Stomach smooth muscle (tissue), 2 donors: ENCODE measurements around the gene TOMM34.

Experiments
- H3K27ac ChIP-seq: one replicate; pipeline ENCODE4 v1.7.0; 2013; ENCODE audit warnings: mild to moderate bottlenecking, low read length, inconsistent platforms
- H3K27me3 ChIP-seq, 2 donors: one replicate each; pipeline ENCODE4 v1.7.0; 2013; ENCODE audit warnings: low read length in 2 of 2; ENCODE audit not compliant: insufficient read depth in 2 of 2, control insufficient read depth in 1 of 2
- H3K36me3 ChIP-seq, 2 donors: one replicate each; pipeline ENCODE4 v1.7.0; 2013; ENCODE audit warnings: low read length in 2 of 2; ENCODE audit not compliant: control insufficient read depth in 2 of 2, insufficient read depth in 2 of 2
- H3K4me1 ChIP-seq: one replicate; pipeline ENCODE4 v1.7.0; 2013; ENCODE audit warnings: low read length; ENCODE audit not compliant: control insufficient read depth, insufficient read depth
- H3K4me3 ChIP-seq, 2 donors: one replicate each; pipeline ENCODE4 v1.7.0; 2013; ENCODE audit warnings: low read length in 2 of 2
- H3K9ac ChIP-seq, 2 donors: one replicate each; pipeline ENCODE4 v1.7.0; 2013; ENCODE audit warnings: low read length in 2 of 2, mild to moderate bottlenecking in 1 of 2
- H3K9me3 ChIP-seq, 2 donors: one replicate each; pipeline ENCODE4 v1.7.0; 2013; ENCODE audit warnings: low read length in 2 of 2; ENCODE audit not compliant: control insufficient read depth in 2 of 2
- donor health status: healthy.
- donor health status: Pancreatic carcinoma.

TOMM34 gene

GRCh38 chr20:44910690-44911262, 49.4 kb downstream of the TOMM34 start:
- H3K27me3 ChIP-seq = no peaks in the 10 kb centered on the region
- peaks cover 12% of the 10 kb centered on the region for H3K4me1 ChIP-seq
- H3K36me3 ChIP-seq = peaks cover 13 to 18% of the 10 kb centered on the region in 2 donors
- H3K4me3 ChIP-seq = peak overlapping the region; percentile 58 to 77
- no peaks in the 10 kb centered on the region for H3K9me3 ChIP-seq
- no peak overlapping the region for H3K27ac ChIP-seq
- H3K9ac ChIP-seq = peak overlapping the region; percentile 42

DNA sequence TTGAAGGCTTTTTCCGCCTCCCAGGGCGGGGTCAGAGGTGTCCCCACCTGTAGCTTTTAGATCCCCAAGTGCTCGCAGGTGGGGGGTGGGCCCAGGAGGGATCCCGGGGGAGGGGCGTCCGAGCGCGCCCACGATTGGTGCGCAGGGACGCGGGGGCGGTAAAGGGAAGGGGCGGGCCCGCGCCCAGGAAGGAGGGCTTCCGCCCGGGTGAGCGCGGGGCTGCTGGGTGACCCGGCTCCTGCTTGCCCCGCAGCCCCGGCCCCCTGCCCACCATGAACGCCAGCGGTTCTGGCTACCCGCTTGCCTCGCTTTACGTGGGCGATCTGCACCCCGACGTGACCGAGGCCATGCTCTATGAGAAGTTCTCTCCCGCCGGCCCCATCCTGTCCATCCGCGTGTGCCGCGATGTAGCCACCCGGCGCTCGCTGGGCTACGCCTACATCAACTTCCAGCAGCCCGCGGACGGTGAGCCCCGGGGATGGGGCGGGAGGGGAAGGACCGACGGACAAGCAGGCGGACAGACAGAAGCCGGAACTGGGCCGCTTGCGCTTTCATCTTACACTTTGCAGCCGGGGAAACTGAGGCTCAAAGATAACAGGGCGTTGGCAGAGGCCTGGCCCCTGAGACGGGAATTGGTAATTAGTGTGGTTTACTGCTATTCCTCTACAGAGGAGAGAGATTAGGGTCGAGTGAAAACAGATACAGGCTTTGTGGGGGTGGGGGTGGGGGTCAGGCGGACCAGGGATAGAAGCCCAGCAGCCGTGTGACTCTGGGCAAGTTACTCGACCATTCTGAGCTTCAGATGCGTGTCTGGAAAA, 50.1 kb downstream of the TOMM34 start, which contains the start of gene PABPC1L:
TSS of gene PABPC1L (plus strand) at position 189 of the 818 bp plus-strand sequence. CDS start at position 273, 84 bp downstream.
- H3K27me3 ChIP-seq = no peaks in the 10 kb centered on the region
- peak within 1 kb of the TSS; percentile 58 to 77 for H3K4me3 ChIP-seq
- H3K9ac ChIP-seq = peak within 1 kb of the TSS; percentile 42
- H3K27ac ChIP-seq = no peak within 1 kb of the TSS
- peaks cover 12% of the 10 kb centered on the region for H3K4me1 ChIP-seq
- H3K9me3 ChIP-seq = no peaks in the 10 kb centered on the region
- H3K36me3 ChIP-seq = peaks cover 16 to 22% of the 10 kb centered on the region in 2 donors

DNA sequence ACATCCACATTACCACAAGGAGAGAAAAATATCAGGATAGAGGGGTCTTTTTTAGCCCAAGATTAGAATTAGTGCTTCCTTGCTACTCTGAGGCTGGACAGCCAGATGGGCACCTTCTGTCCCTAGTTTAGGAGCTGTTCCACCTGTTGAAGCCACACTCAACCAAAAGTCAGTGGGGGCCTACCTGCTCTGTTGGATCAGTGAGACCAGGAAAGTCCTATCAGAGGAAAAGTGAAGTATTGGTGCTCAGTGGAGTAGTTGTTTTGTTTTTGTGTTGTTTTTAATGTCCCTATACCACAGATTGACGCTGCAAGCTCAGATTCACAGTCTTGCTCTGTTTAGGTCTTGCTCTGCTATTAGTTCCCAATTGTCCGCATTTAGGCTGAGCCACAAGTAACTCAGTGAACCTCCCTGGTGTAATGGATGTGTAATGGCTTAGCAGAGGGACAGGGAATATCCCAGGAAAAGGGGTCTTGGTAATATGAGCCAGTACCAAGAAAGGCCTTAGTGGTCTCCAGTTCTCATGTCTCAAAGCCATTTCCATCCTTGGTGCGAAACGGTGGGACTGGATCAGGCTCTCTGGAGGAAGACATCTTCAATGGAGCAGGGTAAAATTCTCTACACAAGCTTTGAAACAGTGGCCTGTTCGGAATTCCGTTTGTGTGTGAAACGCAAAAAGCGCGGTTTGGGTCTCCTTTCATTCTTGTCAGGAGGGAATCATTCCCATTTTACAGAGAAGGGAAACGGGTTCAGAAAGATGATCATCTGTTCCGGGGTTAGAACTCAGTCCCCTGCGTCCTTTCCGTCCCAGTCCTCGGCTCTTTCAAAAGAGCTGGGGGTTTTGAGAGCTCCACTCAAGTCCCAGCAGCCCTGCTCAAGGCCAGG, 51.0 kb downstream of the TOMM34 start:
- peak overlapping the region; percentile 38 to 77 for H3K4me3 ChIP-seq
- peaks cover 12% of the 10 kb centered on the region for H3K4me1 ChIP-seq
- H3K27ac ChIP-seq = no peak overlapping the region
- H3K9me3 ChIP-seq = no peaks in the 10 kb centered on the region
- H3K36me3 ChIP-seq = peaks cover 25 to 29% of the 10 kb centered on the region in 2 donors
- no peaks in the 10 kb centered on the region for H3K27me3 ChIP-seq
- H3K9ac ChIP-seq = no peak overlapping the region

- Histone ChIP-seq H3K27me3 (no peaks in the 10 kb centered on the region), H3K4me3 (no peak overlapping the region), H3K9ac (no peak overlapping the region), H3K36me3 (peaks cover 39 to 43% of the 10 kb centered on the region in 2 donors), H3K27ac (no peak overlapping the region), H3K9me3 (no peaks in the 10 kb centered on the region), H3K4me1 (peaks cover 1% of the 10 kb centered on the region)
Measured at GRCh38 chr20:44904377-44904776, 55.8 kb downstream of the TOMM34 start.

GRCh38 chr20:44901974-44902373, 58.2 kb downstream of the TOMM34 start:
- no peak overlapping the region for H3K27ac ChIP-seq
- H3K9ac ChIP-seq = no peak overlapping the region
- H3K27me3 ChIP-seq = no peaks in the 10 kb centered on the region
- H3K4me1 ChIP-seq = no peaks in the 10 kb centered on the region
- no peaks in the 10 kb centered on the region for H3K9me3 ChIP-seq
- H3K36me3 ChIP-seq = peaks cover 35 to 37% of the 10 kb centered on the region in 2 donors
- no peak overlapping the region for H3K4me3 ChIP-seq

GRCh38 chr20:44900231-44900854, 59.9 kb downstream of the TOMM34 start:
- Histone ChIP-seq H3K27ac (no peak overlapping the region), H3K4me1 (no peaks in the 10 kb centered on the region), H3K36me3 (peaks cover 24 to 25% of the 10 kb centered on the region in 2 donors), H3K9ac (no peak overlapping the region), H3K27me3 (no peaks in the 10 kb centered on the region), H3K9me3 (no peaks in the 10 kb centered on the region), H3K4me3 (no peak overlapping the region)

- no peaks in the 10 kb centered on the region for H3K9me3 ChIP-seq
- H3K36me3 ChIP-seq = peaks cover 3 to 7% of the 10 kb centered on the region in 2 donors
- no peak overlapping the region for H3K9ac ChIP-seq
- H3K4me3 ChIP-seq = no peak overlapping the region
- H3K27me3 ChIP-seq = no peaks in the 10 kb centered on the region
- no peak overlapping the region for H3K27ac ChIP-seq
- peaks cover 2% of the 10 kb centered on the region for H3K4me1 ChIP-seq
Measured at GRCh38 chr20:44897133-44897532, 63.1 kb downstream of the TOMM34 start.

DNA sequence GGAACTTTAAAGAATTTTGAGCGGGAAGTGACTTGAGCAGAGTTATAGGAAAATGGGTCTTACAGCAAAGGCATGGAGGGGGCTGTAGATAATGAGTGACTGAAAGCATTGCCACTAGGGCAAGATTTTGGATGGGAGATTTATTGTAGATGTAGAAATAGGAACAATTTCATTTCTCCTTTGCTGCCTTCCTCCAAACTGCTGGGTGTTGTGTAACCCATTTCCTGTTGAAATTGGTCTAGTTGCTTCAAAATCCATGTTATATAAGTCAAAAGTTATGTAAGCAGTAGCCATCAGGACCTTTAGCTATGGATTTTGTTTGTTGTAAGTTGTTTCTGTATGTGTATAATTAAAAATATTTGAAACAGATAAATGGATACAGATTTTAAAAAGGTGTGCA, 63.6 kb downstream of the TOMM34 start:
- Histone ChIP-seq H3K4me1 (peaks cover 2% of the 10 kb centered on the region), H3K27ac (no peak overlapping the region), H3K27me3 (no peaks in the 10 kb centered on the region), H3K9ac (no peak overlapping the region), H3K9me3 (no peaks in the 10 kb centered on the region), H3K4me3 (no peak overlapping the region), H3K36me3 (peaks cover 0 to 2% of the 10 kb centered on the region in 2 donors)

DNA sequence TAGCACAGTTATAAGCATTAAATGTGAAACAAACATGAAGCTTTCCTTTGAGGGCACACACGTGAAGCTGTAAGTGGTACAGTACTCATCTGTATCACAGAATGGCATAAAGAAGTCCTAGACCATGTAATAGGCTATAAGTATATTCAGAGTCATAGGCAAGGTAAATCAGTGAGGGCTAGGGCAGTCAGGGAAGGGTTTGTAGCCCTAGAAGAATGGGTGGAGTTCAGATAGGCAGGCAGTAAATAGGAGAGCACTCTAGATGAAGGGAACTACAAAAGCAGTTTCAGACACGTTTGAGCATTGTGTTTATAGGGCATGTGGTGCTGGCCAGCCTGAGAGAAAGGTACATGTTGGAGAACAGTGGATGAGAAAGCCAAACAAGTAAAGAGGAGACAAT, 65.2 kb downstream of the TOMM34 start:
- Histone ChIP-seq H3K9me3 (no peaks in the 10 kb centered on the region), H3K36me3 (no peaks in the 10 kb centered on the region), H3K4me1 (peaks cover 5% of the 10 kb centered on the region), H3K9ac (no peak overlapping the region), H3K27me3 (no peaks in the 10 kb centered on the region), H3K27ac (no peak overlapping the region), H3K4me3 (no peak overlapping the region)
